ENCODE results near the gene NTN1. TPM values are rescaled to one million over a fixed set of nuclear protein-coding genes. Genes with fewer than 3 reads are reported as not detected.
"Not testable (repeated sequence)": the region's sequence is repeated elsewhere in the genome, so short reads cannot be mapped to it uniquely, and the experiment has no call there.

NTN1 gene
- total RNA-seq, 2 donors from 2014 or later = 0.69 to 1.5 TPM

DNA sequence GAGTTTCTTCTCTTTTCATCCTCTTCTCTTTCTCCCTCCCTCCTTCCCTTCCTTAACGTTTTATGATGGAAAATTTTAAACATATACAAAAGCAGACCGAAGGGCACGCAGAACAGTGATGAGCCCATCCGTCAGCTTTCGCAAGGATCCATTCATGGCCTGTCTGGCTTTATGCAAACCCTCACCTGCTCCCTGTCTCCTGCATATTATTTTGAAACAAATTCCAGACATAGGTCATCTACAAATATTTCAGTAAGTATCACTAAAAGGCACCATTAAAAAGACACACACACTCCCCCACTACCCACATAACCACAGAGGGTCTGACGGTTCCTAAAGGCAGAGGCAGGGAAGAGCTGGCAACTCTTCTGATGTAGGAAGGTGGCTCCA is 235.0 kb downstream of the NTN1 start:
- Mint-ChIP-seq H3K4me3 (no peak overlapping the region), H3K36me3 (ENCODE audit: insufficient read depth in 2 of 2) (peaks cover 0 to 2% of the 10 kb centered on the region in 2 donors), H3K27ac (no peak overlapping the region), H3K27me3 (ENCODE audit: low read depth) (no peaks in the 10 kb centered on the region), H3K9me3 (no peaks in the 10 kb centered on the region), H3K4me1 (ENCODE audit: low read depth) (peaks cover 51% of the 10 kb centered on the region)
- ATAC-seq (replicated peaks in 1 of 2) (no peak), DNase-seq (no peak)

DNA sequence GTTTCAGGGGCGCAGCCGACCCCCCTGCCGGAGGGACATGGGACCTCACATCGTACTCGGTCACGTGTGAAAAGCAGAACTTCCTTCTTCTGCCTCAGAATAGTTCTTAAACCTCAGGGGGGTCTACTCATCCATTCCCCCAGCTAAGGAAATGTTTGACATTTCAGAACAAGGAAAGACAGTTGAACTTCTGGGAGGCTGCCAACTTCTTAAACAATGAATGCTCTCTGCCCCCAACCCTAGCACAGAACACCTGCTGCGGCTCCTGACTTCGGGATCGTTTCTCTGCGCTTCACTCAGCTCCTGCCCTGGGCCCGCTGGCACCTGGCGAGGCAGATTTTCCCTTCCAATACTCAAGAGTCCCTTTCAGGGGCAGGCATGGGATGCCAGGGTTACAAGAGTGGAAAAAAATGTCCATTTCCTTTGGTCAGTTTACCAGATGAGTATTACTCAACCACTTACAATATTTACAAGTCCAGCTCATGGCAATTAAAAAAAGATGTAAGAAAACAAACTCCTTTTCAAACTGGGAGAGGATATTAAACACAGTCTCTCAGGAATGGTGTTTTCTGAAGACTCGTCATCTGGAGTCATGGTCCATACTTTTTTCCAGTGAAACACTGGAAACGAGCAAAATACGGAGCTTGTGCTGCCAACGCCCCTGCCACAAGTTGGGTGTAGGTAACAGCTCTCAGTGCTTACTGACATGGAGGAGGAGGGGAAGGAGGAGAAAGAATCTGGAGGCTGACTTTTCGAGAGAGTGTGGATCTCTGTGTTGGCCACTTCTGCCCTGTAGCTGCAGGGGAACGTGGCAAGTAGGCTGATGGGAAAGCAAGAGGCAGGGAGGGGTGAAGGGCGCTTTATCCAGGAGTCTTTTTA is 235.7 kb downstream of the NTN1 start:
- Mint-ChIP-seq H3K27me3 (ENCODE audit: low read depth) (no peaks in the 10 kb centered on the region), H3K36me3 (ENCODE audit: insufficient read depth in 2 of 2) (peaks cover 0 to 2% of the 10 kb centered on the region in 2 donors), H3K9me3 (no peaks in the 10 kb centered on the region), H3K4me1 (ENCODE audit: low read depth) (peaks cover 55% of the 10 kb centered on the region), H3K27ac (no peak overlapping the region), H3K4me3 (no peak overlapping the region)
- no peak for ATAC-seq (replicated peaks in 1 of 2)
- no peak for DNase-seq

DNA sequence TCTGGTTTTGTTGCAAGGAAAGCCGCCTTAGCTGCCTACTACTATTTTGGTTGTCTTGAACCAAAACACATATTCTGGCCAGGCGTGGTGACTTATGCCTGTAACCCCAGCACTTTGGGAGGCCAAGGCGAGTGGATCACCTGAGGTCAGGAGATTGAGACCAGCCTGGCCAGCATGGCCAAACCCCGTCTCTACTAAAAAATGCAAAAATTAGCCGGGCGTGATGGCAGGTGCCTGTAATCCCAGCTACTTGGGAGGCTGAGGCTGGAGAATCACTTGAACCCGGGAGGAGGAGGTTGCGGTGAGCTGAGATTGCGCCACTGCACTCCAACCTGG is 236.3 kb downstream of the NTN1 start:
- H3K4me3 Mint-ChIP-seq; H3K36me3 Mint-ChIP-seq (ENCODE audit: insufficient read depth in 2 of 2); DNase-seq; H3K27ac Mint-ChIP-seq; H3K27me3 Mint-ChIP-seq (ENCODE audit: low read depth); H3K9me3 Mint-ChIP-seq; ATAC-seq (replicated peaks in 1 of 2): not testable (repeated sequence)
- peaks cover 49% of the 10 kb centered on the region for H3K4me1 Mint-ChIP-seq (ENCODE audit: low read depth)

DNA sequence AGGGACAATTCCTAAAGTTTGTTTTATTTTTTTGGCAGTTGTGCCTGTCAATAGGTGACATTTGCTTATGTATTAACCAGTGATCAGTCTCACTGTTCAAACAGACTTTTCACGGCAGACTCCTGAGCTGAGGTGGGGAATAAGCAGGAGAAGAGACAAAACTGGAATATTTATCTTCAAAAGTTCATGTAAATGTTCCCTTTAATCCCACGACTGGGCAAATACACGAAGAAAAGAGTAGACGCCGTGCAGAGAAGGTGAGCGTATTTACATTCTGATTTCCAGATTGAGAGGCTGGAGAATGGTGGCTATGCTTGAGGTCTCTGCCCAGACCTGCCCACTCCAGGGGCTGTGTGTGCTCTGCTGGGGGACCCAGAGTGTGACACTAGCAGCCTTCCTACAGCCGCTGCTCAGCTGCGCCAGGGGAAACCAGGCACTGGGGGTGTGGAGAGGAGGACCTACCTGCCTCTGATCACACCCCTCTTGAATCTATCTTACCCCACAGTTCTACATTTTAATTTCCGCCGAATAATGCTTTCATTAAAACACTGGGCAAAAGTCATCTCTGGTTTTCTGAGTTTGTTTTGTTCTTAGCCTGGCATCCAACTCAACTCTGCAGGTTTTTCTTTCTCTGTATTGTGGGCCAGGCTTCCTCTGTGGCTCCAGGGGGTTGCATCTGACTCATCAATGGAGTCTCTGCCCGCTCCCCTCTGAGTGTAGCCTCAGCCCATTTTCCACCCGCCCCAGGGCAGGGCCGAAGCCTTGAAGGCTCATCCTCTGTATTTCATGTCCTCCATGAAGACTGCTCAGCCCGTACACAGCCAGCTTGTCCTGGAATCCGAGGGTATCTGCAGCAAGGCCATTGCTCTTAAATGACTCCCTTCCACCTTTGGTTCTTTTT is 237.1 kb downstream of the NTN1 start:
- DNase-seq = peak in 1 of 2 donors; percentile 24
- Mint-ChIP-seq H3K4me1 (ENCODE audit: low read depth) (peaks cover 42% of the 10 kb centered on the region), H3K27me3 (ENCODE audit: low read depth) (no peaks in the 10 kb centered on the region), H3K9me3 (no peaks in the 10 kb centered on the region), H3K36me3 (ENCODE audit: insufficient read depth in 2 of 2) (peaks cover 0 to 2% of the 10 kb centered on the region in 2 donors), H3K27ac (no peak overlapping the region), H3K4me3 (no peak overlapping the region)
- peak; percentile 55 to 78 for ATAC-seq (replicated peaks in 1 of 2)

DNA sequence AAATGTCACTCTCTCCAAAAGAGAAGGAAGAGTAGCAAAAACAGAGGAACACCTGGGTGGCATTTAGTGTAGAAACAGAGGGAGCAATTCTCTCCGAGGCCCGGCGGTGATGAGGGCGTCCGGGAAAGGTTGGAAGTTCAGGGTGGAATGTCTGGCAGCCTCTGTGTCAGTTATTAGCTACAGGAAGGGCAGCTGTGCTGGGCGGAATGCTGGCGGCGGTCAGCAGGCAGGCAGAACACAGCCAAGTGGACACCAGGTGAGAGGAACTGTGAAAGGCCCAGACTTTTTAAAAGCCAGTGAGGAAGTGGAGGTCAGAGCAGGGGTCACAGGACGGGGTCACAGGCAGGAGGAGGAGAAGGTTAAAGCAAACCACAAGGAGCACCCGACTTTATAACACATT is 238.1 kb downstream of the NTN1 start:
- Mint-ChIP-seq H3K36me3 (ENCODE audit: insufficient read depth in 2 of 2) (peaks cover 0 to 6% of the 10 kb centered on the region in 2 donors), H3K27ac (no peak overlapping the region), H3K9me3 (no peaks in the 10 kb centered on the region), H3K4me3 (no peak overlapping the region), H3K27me3 (ENCODE audit: low read depth) (no peaks in the 10 kb centered on the region), H3K4me1 (ENCODE audit: low read depth) (peaks cover 37% of the 10 kb centered on the region)
- no peak for DNase-seq
- no peak for ATAC-seq (replicated peaks in 1 of 2)

DNA sequence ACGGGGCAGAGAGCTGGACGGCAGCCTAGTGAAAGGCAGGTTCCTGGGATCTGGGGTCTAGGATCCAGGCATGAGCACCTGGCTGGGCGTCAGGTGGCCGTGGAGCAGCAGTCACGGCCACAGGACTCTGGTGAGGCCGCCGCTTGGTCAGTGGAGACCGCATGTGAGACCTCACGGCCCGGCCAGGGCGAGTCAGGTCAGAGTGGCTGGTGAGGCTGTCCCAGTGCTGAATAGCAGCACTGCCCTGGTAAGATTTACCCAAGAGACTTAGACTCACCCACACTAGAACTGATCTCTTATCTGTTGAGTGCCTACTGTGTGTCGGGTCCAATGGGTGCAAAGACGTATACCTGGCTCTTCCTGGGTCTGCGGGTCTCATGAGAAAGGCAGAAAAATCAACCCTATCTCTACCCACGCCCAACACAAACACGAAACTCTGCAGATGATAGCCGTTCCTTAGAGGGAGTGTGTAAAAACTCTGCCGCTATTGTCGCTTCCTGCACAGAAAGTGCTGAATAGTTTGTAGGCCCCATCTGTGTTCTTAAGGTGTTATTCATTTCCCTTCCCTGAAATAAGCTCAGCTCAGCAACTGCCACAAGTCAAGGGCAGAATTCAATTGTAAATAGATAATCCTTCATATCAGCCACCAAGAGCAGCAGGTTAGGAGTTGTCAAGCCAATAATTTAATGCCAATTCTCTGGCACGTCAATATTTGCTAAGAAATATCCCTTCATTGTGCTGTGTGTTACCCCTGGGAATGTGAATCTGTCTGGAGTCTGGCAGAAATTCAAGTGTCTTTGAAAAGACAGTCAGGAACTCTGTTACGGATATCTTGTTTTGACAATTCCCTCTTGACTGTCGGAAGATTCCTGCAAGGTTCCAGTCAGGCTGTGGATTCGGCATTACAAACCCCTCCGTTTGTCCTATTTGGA is 240.0 kb downstream of the NTN1 start:
- Mint-ChIP-seq H3K4me1 (ENCODE audit: low read depth) (peaks cover 35% of the 10 kb centered on the region), H3K36me3 (ENCODE audit: insufficient read depth in 2 of 2) (peaks cover 0 to 6% of the 10 kb centered on the region in 2 donors), H3K27me3 (ENCODE audit: low read depth) (no peaks in the 10 kb centered on the region), H3K9me3 (no peaks in the 10 kb centered on the region), H3K27ac (no peak overlapping the region), H3K4me3 (no peak overlapping the region)
- ATAC-seq (replicated peaks in 1 of 2) (peak in 1 of 2 donors; percentile 38), DNase-seq (no peak)

DNA sequence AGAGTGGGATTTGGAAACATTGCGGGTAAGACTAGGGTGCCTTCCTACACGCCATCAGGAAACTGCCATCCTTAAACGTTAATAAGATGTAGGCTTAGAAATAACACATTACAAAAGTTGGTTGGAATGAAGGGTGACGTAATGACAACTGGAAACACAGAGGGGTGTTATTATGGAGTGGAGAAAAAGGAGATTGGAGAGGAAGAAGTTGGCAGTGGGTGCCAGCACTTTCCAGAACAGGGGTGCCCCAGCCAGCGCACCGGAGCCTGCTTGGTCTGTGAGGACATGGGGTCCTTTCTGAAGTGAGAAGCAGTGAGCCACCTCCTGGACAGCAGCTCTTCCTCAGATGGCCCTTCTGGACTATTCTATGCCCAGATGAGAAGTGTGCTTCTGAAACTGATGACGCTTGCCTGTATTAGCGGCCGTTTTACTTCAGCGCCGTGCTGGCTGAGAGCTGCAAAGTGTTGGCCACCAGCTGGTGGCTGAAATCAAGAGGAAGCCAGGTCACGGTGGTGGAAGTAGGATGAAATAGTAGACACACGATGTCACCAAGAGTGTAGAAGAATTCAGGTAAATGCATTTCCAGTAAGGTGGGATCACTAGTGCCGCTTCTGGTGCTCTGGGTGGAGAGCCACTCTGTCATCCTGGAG is 244.8 kb downstream of the NTN1 start:
- no peaks in the 10 kb centered on the region for H3K27me3 Mint-ChIP-seq (ENCODE audit: low read depth)
- DNase-seq (no peak), ATAC-seq (replicated peaks in 1 of 2) (no peak)
- no peaks in the 10 kb centered on the region for H3K9me3 Mint-ChIP-seq
- H3K36me3 Mint-ChIP-seq (ENCODE audit: insufficient read depth in 2 of 2) = peaks cover 0 to 5% of the 10 kb centered on the region in 2 donors
- no peak overlapping the region for H3K27ac Mint-ChIP-seq
- peaks cover 7% of the 10 kb centered on the region for H3K4me1 Mint-ChIP-seq (ENCODE audit: low read depth)
- H3K4me3 Mint-ChIP-seq = no peak overlapping the region

DNA sequence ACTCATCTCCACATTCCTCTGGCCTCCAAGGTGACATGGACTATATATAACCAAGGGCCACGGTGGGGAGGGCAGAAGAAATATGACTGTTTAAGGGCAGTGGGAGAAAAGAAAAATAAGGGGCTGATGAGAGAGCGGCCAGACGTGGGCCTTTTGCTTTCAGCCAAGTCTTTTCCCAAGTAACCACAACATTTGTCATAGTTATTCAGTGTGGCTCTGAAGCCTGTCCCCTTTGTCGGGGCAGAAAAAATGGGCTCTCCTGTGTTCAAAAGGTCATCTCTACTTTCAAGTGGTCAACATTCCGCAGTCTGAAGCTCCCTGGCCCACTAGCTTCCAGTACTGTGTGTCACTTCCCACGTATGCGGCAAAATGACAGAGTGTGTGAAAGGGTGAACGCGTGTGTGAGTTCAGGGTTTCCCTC is 245.4 kb downstream of the NTN1 start:
- Mint-ChIP-seq H3K4me3 (no peak overlapping the region), H3K9me3 (no peaks in the 10 kb centered on the region), H3K27me3 (ENCODE audit: low read depth) (no peaks in the 10 kb centered on the region), H3K27ac (no peak overlapping the region), H3K36me3 (ENCODE audit: insufficient read depth in 2 of 2) (peaks cover 0 to 5% of the 10 kb centered on the region in 2 donors), H3K4me1 (ENCODE audit: low read depth) (peaks cover 1% of the 10 kb centered on the region)
- ATAC-seq (replicated peaks in 1 of 2) (no peak), DNase-seq (no peak)

DNA sequence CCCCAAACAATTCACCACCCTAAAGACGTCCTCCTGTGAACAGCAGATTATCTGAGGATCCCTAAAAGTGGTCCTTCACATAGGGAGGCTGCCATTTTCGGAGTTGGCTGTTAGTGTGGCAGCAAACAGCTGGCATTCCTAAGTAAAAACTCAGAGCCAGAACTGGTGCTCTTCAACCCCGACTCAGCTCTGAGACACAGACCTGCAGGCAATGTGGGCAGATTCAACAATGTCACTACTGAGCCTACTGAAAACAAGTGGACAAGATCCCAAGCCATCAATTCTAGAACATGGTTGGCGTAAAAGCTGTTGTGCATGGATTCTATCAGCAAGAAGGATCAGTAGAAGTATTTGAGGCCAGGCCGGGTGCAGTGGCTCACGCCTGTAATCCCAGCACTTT is 247.2 kb downstream of the NTN1 start:
- H3K27me3 Mint-ChIP-seq (ENCODE audit: low read depth) = no peaks in the 10 kb centered on the region
- no peak overlapping the region for H3K27ac Mint-ChIP-seq
- H3K36me3 Mint-ChIP-seq (ENCODE audit: insufficient read depth in 2 of 2) = peaks cover 0 to 5% of the 10 kb centered on the region in 2 donors
- no peaks in the 10 kb centered on the region for H3K9me3 Mint-ChIP-seq
- ATAC-seq (replicated peaks in 1 of 2) (no peak), DNase-seq (no peak)
- peaks cover 16% of the 10 kb centered on the region for H3K4me1 Mint-ChIP-seq (ENCODE audit: low read depth)
- H3K4me3 Mint-ChIP-seq = no peak overlapping the region

DNA sequence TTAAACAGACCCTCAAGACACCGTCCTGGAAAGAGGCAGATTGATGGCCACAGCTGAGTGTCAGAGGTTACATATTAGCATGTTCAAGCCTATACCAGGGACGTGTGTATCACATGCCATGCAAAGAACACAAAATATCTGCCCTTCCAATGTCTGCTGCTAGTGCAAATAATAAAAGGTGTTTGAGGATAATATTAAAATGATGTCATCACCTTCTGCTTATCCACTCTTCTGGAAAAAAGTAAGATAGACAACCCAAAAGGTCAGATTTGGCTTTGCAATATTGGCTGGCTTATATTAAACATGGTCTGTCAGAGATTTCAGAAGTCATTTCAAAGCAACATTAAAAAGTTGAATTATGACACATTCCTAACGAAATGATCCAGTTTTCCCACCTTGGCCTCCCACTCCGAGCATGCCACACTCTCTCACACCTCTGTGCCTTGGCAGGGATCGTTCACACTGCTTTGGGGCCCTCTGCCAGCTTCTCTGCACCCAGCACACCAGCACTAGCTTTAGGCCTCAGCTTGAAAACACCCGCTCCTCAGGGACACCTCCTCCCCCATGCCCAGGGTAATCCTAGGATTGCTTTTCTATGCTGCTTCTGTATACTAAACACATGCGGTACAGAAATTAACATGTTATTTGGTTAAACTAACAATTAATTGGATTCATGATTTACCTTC is 248.2 kb downstream of the NTN1 start:
- H3K4me3 Mint-ChIP-seq = no peak overlapping the region
- no peak for DNase-seq
- H3K4me1 Mint-ChIP-seq (ENCODE audit: low read depth) = peaks cover 26% of the 10 kb centered on the region
- H3K9me3 Mint-ChIP-seq = no peaks in the 10 kb centered on the region
- H3K27me3 Mint-ChIP-seq (ENCODE audit: low read depth) = no peaks in the 10 kb centered on the region
- H3K27ac Mint-ChIP-seq = no peak overlapping the region
- ATAC-seq (replicated peaks in 1 of 2) = no peak
- peaks cover 0 to 1% of the 10 kb centered on the region in 2 donors for H3K36me3 Mint-ChIP-seq (ENCODE audit: insufficient read depth in 2 of 2)

DNA sequence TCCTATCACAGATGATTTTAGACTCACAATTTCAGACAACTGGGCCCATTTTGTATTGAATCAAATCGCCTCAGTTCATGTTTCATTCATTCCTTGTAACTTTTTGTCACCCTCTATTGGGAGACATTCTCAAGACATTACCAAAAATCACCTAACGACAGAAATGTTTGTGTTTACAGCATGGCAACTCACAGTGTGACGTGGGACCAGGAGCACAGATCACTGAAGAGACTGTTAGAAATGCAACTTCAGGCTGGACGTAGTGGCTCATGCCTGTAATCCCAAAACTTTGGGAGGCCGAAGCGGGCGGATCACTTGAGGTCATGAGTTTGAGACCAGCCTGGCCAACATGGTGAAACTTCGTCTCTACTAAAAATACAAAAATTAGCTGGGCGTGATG is 249.6 kb downstream of the NTN1 start:
- Mint-ChIP-seq H3K27ac (no peak overlapping the region), H3K9me3 (no peaks in the 10 kb centered on the region), H3K27me3 (ENCODE audit: low read depth) (no peaks in the 10 kb centered on the region), H3K4me3 (no peak overlapping the region), H3K36me3 (ENCODE audit: insufficient read depth in 2 of 2) (peaks cover 0 to 3% of the 10 kb centered on the region in 2 donors), H3K4me1 (ENCODE audit: low read depth) (peaks cover 33% of the 10 kb centered on the region)
- no peak for ATAC-seq (replicated peaks in 1 of 2)
- no peak for DNase-seq

DNA sequence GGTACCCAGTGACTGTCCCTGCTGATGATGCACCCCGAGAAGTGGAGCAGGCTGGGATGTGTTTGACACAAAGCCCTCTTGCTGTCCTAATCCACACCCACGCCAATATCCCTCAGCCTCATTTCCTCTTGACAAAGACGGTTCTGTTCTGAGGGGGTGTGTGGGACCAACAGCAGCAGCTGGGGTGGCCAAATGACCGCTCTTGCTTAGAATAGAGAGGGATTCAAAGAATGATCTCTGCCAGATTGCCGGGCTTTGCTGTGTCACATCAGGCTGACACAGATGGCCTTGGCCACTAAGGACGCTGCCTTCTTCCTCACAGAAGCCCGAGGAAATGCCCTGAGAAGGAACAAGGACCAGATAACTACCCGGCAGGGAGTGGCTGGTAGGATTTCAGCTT is 250.7 kb downstream of the NTN1 start:
- Mint-ChIP-seq H3K36me3 (ENCODE audit: insufficient read depth in 2 of 2) (peaks cover 0 to 3% of the 10 kb centered on the region in 2 donors), H3K27ac (no peak overlapping the region), H3K4me1 (ENCODE audit: low read depth) (peaks cover 33% of the 10 kb centered on the region), H3K27me3 (ENCODE audit: low read depth) (no peaks in the 10 kb centered on the region), H3K9me3 (no peaks in the 10 kb centered on the region), H3K4me3 (no peak overlapping the region)
- DNase-seq (no peak), ATAC-seq (replicated peaks in 1 of 2) (no peak)
